Activated CD4-positive, alpha-beta T cell treated with anti-CD3 and anti-CD28 coated beads for 36 hours (primary cell): ENCODE results near the gene COL4A1. TPM values are rescaled to one million over a fixed set of nuclear protein-coding genes. Genes with fewer than 3 reads are reported as not detected.

Experiments
- ATAC-seq: fragments of 200-7000 bp; cut with Tn5 transposase; one replicate; pipeline ENCODE4 v1.10.0; 2021; ENCODE audit warnings: mild to moderate bottlenecking, moderate library complexity
- CTCF ChIA-PET: fragments of 350-600 bp; sonication (Branson Sonifier 250); formaldehyde crosslinking; loops from one replicate; lab custom pipeline; 2021; ENCODE audit warnings: antibody characterized with exemption; lab: Charles Lee
- POLR2A ChIA-PET: fragments of 350-600 bp; sonication (Branson Sonifier 250); formaldehyde crosslinking; loops from one replicate; lab custom pipeline; 2021; ENCODE audit warnings: antibody characterized with exemption, inconsistent platforms; lab: Charles Lee
- DNase-seq: peaks from one replicate; pipeline ENCODE4 v3.0.0-alpha.2; 2020
- H3K27ac Mint-ChIP-seq: one replicate; pipeline ENCODE4 v1.8.0; 2021; ENCODE audit warnings: mixed read lengths
- H3K27me3 Mint-ChIP-seq: one replicate; pipeline ENCODE4 v1.8.0; 2021; ENCODE audit warnings: mixed read lengths
- H3K36me3 Mint-ChIP-seq: one replicate; pipeline ENCODE4 v1.8.0; 2021; ENCODE audit warnings: low read depth, mixed read lengths
- H3K4me1 Mint-ChIP-seq: one replicate; pipeline ENCODE4 v1.8.0; 2021; ENCODE audit warnings: mixed read lengths
- H3K4me3 Mint-ChIP-seq: one replicate; pipeline ENCODE4 v1.8.0; 2021; ENCODE audit warnings: mild to moderate bottlenecking, moderate library complexity, mixed read lengths
- H3K9me3 Mint-ChIP-seq: one replicate; pipeline ENCODE4 v1.8.0; 2021; ENCODE audit warnings: low read depth, mixed read lengths
- intact Hi-C, 2 experiments: fragments of 100-400 bp; cut with DNase I in 1 of 2; cut with micrococcal nuclease in 1 of 2; formaldehyde crosslinking; loops; one replicate each; pipeline versions ENCODE4 v1.14.2 to v1.15.1; 2022 to 2024; cut with DNase I, micrococcal nuclease
- total RNA-seq, 2 experiments: library from RNA; stranded (reverse); gene quantifications; one replicate each; pipeline ENCODE4 v1.2.3, GENCODE V29; 2021

The COL4A1 gene
- total RNA-seq, 2 experiments from 2014 or later, result 0.14 TPM; not detected in 1

GRCh38 chr13:110168999-110169933 is 137.7 kb downstream of the COL4A1 start:
- H3K36me3 Mint-ChIP-seq, result no peaks in the 10 kb centered on the region
- CTCF ChIA-PET, result no interaction called here
- H3K27me3 Mint-ChIP-seq, result peaks cover 6% of the 10 kb centered on the region
- H3K9me3 Mint-ChIP-seq, result peaks cover 7% of the 10 kb centered on the region
- POLR2A ChIA-PET, result no interaction called here
- H3K27ac Mint-ChIP-seq, result no peak overlapping the region
- no peaks in the 10 kb centered on the region for H3K4me1 Mint-ChIP-seq
- no peak overlapping the region for H3K4me3 Mint-ChIP-seq
- DNase-seq, result no peak
- intact Hi-C loops, result no loop called here
- no peak for ATAC-seq

- Mint-ChIP-seq H3K4me1 (no peaks in the 10 kb centered on the region), H3K4me3 (no peak overlapping the region), H3K27me3 (peaks cover 6% of the 10 kb centered on the region), H3K36me3 (no peaks in the 10 kb centered on the region), H3K9me3 (no peaks in the 10 kb centered on the region), H3K27ac (no peak overlapping the region)
- ChIA-PET CTCF (no interaction called here), POLR2A (no interaction called here)
- intact Hi-C loops, result no loop called here
- ATAC-seq, result no peak
- no peak for DNase-seq
Observed at GRCh38 chr13:110166598-110166997, 140.4 kb downstream of the COL4A1 start.

GRCh38 chr13:110164706-110165105 is 142.3 kb downstream of the COL4A1 start:
- no peak for DNase-seq
- Mint-ChIP-seq H3K27ac (no peak overlapping the region), H3K36me3 (no peaks in the 10 kb centered on the region), H3K9me3 (no peaks in the 10 kb centered on the region), H3K4me1 (no peaks in the 10 kb centered on the region), H3K27me3 (peaks cover 2% of the 10 kb centered on the region), H3K4me3 (no peak overlapping the region)
- ATAC-seq, result no peak
- POLR2A ChIA-PET, result no interaction called here
- intact Hi-C loops, result no loop called here
- CTCF ChIA-PET, result no interaction called here

- Mint-ChIP-seq H3K27me3 (peaks cover 2% of the 10 kb centered on the region), H3K36me3 (no peaks in the 10 kb centered on the region), H3K4me3 (no peak overlapping the region), H3K27ac (no peak overlapping the region), H3K4me1 (peaks cover 2% of the 10 kb centered on the region), H3K9me3 (no peaks in the 10 kb centered on the region)
- ChIA-PET POLR2A (no interaction called here), CTCF (no interaction called here)
- intact Hi-C loops, result no loop called here
- ATAC-seq (no peak), DNase-seq (no peak)
Observed at GRCh38 chr13:110162866-110163658, 143.9 kb downstream of the COL4A1 start.

- peaks cover 2% of the 10 kb centered on the region for H3K27me3 Mint-ChIP-seq
- H3K36me3 Mint-ChIP-seq, result no peaks in the 10 kb centered on the region
- DNase-seq (no peak), ATAC-seq (no peak)
- peaks cover 2% of the 10 kb centered on the region for H3K4me1 Mint-ChIP-seq
- intact Hi-C loops, result no loop called here
- no peaks in the 10 kb centered on the region for H3K9me3 Mint-ChIP-seq
- ChIA-PET CTCF (no interaction called here), POLR2A (no interaction called here)
- H3K4me3 Mint-ChIP-seq, result no peak overlapping the region
- no peak overlapping the region for H3K27ac Mint-ChIP-seq
Observed at GRCh38 chr13:110162053-110162452, 144.9 kb downstream of the COL4A1 start.

- DNase-seq (no peak), ATAC-seq (no peak)
- H3K27ac Mint-ChIP-seq, result no peak overlapping the region
- no peaks in the 10 kb centered on the region for H3K9me3 Mint-ChIP-seq
- H3K27me3 Mint-ChIP-seq, result peaks cover 2% of the 10 kb centered on the region
- ChIA-PET POLR2A (no interaction called here), CTCF (no interaction called here)
- H3K36me3 Mint-ChIP-seq, result no peaks in the 10 kb centered on the region
- H3K4me3 Mint-ChIP-seq, result no peak overlapping the region
- H3K4me1 Mint-ChIP-seq, result peaks cover 2% of the 10 kb centered on the region
- intact Hi-C loops, result no loop called here
Observed at GRCh38 chr13:110161112-110161882, 145.7 kb downstream of the COL4A1 start.

- H3K4me1 Mint-ChIP-seq, result peaks cover 2% of the 10 kb centered on the region
- H3K4me3 Mint-ChIP-seq, result no peak overlapping the region
- H3K36me3 Mint-ChIP-seq, result no peaks in the 10 kb centered on the region
- ATAC-seq (no peak), DNase-seq (no peak)
- H3K27me3 Mint-ChIP-seq, result no peaks in the 10 kb centered on the region
- H3K27ac Mint-ChIP-seq, result no peak overlapping the region
- H3K9me3 Mint-ChIP-seq, result no peaks in the 10 kb centered on the region
- ChIA-PET CTCF (no interaction called here), POLR2A (no interaction called here)
- intact Hi-C loops, result no loop called here
Observed at GRCh38 chr13:110158226-110158625, 148.7 kb downstream of the COL4A1 start.

GRCh38 chr13:110157718-110158117 is 149.2 kb downstream of the COL4A1 start:
- Mint-ChIP-seq H3K27ac (no peak overlapping the region), H3K4me1 (peaks cover 2% of the 10 kb centered on the region), H3K27me3 (no peaks in the 10 kb centered on the region), H3K36me3 (no peaks in the 10 kb centered on the region), H3K9me3 (no peaks in the 10 kb centered on the region), H3K4me3 (no peak overlapping the region)
- ChIA-PET POLR2A (no interaction called here), CTCF (no interaction called here)
- intact Hi-C loops, result no loop called here
- ATAC-seq (no peak), DNase-seq (no peak)

- ATAC-seq (no peak), DNase-seq (no peak)
- no peaks in the 10 kb centered on the region for H3K9me3 Mint-ChIP-seq
- ChIA-PET POLR2A (no interaction called here), CTCF (no interaction called here)
- H3K27ac Mint-ChIP-seq, result no peak overlapping the region
- H3K27me3 Mint-ChIP-seq, result no peaks in the 10 kb centered on the region
- H3K36me3 Mint-ChIP-seq, result no peaks in the 10 kb centered on the region
- intact Hi-C loops, result no loop called here
- no peak overlapping the region for H3K4me3 Mint-ChIP-seq
- peaks cover 2% of the 10 kb centered on the region for H3K4me1 Mint-ChIP-seq
Observed at GRCh38 chr13:110156301-110157049, 150.5 kb downstream of the COL4A1 start.

GRCh38 chr13:110155072-110155471 is 151.9 kb downstream of the COL4A1 start:
- Mint-ChIP-seq H3K27me3 (no peaks in the 10 kb centered on the region), H3K4me3 (no peak overlapping the region), H3K27ac (no peak overlapping the region), H3K4me1 (peaks cover 2% of the 10 kb centered on the region), H3K36me3 (no peaks in the 10 kb centered on the region), H3K9me3 (no peaks in the 10 kb centered on the region)
- POLR2A ChIA-PET, result no interaction called here
- intact Hi-C loops, result no loop called here
- CTCF ChIA-PET, result no interaction called here
- no peak for DNase-seq
- ATAC-seq, result no peak

GRCh38 chr13:110154410-110154933 is 152.5 kb downstream of the COL4A1 start:
- H3K27ac Mint-ChIP-seq, result no peak overlapping the region
- intact Hi-C loops, result no loop called here

More at GRCh38 chr13:110154410-110154933, 152.5 kb downstream of the COL4A1 start:
- no peaks in the 10 kb centered on the region for H3K27me3 Mint-ChIP-seq
- H3K36me3 Mint-ChIP-seq, result no peaks in the 10 kb centered on the region
- ChIA-PET POLR2A (no interaction called here), CTCF (no interaction called here)
- no peak overlapping the region for H3K4me3 Mint-ChIP-seq
- DNase-seq, result no peak
- no peaks in the 10 kb centered on the region for H3K9me3 Mint-ChIP-seq
- peak; percentile 65 for ATAC-seq
- peaks cover 2% of the 10 kb centered on the region for H3K4me1 Mint-ChIP-seq
